DND-41 (cell line): ENCODE data around the gene RASA2.

ENCODE experiments used
- EZH2 ChIP-seq: IDR thresholded peaks from 3 replicates; pipeline ENCODE4 v1.6.1; 2012; ENCODE audit warnings: borderline replicate concordance, low read depth, mild to moderate bottlenecking, moderate library complexity, low read length, inconsistent platforms; ENCODE audit not compliant: severe bottlenecking
- TF ChIP-seq, protein P1 (sequence below): IDR thresholded peaks from 2 replicates; pipeline ENCODE4 v1.5.1; 2012; ENCODE audit warnings: borderline replicate concordance, low read length, moderate library complexity, mild to moderate bottlenecking; ENCODE audit not compliant: poor library complexity, severe bottlenecking; ENCODE audit errors: extremely low read depth

GRCh38 chr3:141450727-141451375, 36.0 kb upstream of the RASA2 start:
- TF ChIP-seq, protein P1, sequence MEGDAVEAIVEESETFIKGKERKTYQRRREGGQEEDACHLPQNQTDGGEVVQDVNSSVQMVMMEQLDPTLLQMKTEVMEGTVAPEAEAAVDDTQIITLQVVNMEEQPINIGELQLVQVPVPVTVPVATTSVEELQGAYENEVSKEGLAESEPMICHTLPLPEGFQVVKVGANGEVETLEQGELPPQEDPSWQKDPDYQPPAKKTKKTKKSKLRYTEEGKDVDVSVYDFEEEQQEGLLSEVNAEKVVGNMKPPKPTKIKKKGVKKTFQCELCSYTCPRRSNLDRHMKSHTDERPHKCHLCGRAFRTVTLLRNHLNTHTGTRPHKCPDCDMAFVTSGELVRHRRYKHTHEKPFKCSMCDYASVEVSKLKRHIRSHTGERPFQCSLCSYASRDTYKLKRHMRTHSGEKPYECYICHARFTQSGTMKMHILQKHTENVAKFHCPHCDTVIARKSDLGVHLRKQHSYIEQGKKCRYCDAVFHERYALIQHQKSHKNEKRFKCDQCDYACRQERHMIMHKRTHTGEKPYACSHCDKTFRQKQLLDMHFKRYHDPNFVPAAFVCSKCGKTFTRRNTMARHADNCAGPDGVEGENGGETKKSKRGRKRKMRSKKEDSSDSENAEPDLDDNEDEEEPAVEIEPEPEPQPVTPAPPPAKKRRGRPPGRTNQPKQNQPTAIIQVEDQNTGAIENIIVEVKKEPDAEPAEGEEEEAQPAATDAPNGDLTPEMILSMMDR: no peak
- TF ChIP-seq EZH2: no peak
